H1 (cell line): Measurements from ENCODE around the gene PITPNB.

Experiments used
- CEBPB ChIP-seq: IDR thresholded peaks from 2 replicates; pipeline ENCODE4 v1.6.1; 2012; ENCODE audit warnings: low read depth, low read length
- CREB1 ChIP-seq: IDR thresholded peaks from 2 replicates; pipeline ENCODE4 v1.6.1; 2012; ENCODE audit warnings: inconsistent platforms
- EP300 ChIP-seq, 2 experiments: IDR thresholded peaks; 1 replicate in 1 of 2; 2 replicates in 1 of 2; pipeline ENCODE4 v1.6.1; 2011 to 2012; ENCODE audit warnings: low read depth in 2 of 2, low read length in 2 of 2, mild to moderate bottlenecking in 2 of 2, borderline replicate concordance in 1 of 2, inconsistent platforms in 1 of 2, moderate library complexity in 1 of 2
- EZH2 ChIP-seq: fragments of 200-600 bp; sonication (generic); IDR thresholded peaks from 2 replicates; pipeline ENCODE4 v1.7.1; 2012; ENCODE audit warnings: low read depth, mild to moderate bottlenecking, moderate library complexity, low read length, inconsistent platforms; ENCODE audit not compliant: severe bottlenecking
- GABPA ChIP-seq: IDR thresholded peaks from 2 replicates; pipeline ENCODE4 v1.6.1; 2011; ENCODE audit warnings: mild to moderate bottlenecking, low read length, moderate library complexity, borderline replicate concordance; ENCODE audit not compliant: insufficient read depth
- KDM1A ChIP-seq: fragments of 200-600, 300-600 bp; sonication (generic); IDR thresholded peaks from 2 replicates; pipeline ENCODE4 v1.7.1; 2016; ENCODE audit warnings: mild to moderate bottlenecking, low read length, borderline replicate concordance
- POLR2A ChIP-seq, 2 experiments: IDR thresholded peaks; 1 replicate in 1 of 2; 2 replicates in 1 of 2; pipeline ENCODE4 v1.6.1; 2011; ENCODE audit warnings: low read depth in 2 of 2, low read length in 2 of 2, mild to moderate bottlenecking in 2 of 2; ENCODE audit errors: control extremely low read depth in 1 of 2
- RFX5 ChIP-seq: IDR thresholded peaks from 2 replicates; pipeline ENCODE4 v1.6.1; 2011; ENCODE audit warnings: low read depth, low read length, improper control_type of control experiment, borderline replicate concordance
- SIX5 ChIP-seq: IDR thresholded peaks from 2 replicates; pipeline ENCODE4 v1.6.1; 2011; ENCODE audit warnings: mild to moderate bottlenecking, low read depth, low read length
- YY1 ChIP-seq: IDR thresholded peaks from 2 replicates; pipeline ENCODE4 v1.6.1; 2011; ENCODE audit warnings: low read depth, mild to moderate bottlenecking, low read length
- ZNF274 ChIP-seq: IDR thresholded peaks from 2 replicates; pipeline ENCODE4 v1.7.0; 2012; ENCODE audit warnings: low read length, borderline replicate concordance; ENCODE audit errors: extremely low read depth
- TF ChIP-seq, protein P1 (sequence below): IDR thresholded peaks from 2 replicates; pipeline ENCODE4 v1.6.1; 2012; ENCODE audit warnings: inconsistent platforms
- TF ChIP-seq, protein P2 (sequence below), 3 experiments: IDR thresholded peaks; 1 replicate in 2 of 3; 2 replicates in 1 of 3; pipeline versions ENCODE4 v1.5.1 to v1.6.1; 2011; ENCODE audit warnings: low read length in 3 of 3, mild to moderate bottlenecking in 3 of 3, inconsistent platforms in 2 of 3, low read depth in 1 of 3, moderate library complexity in 1 of 3; ENCODE audit not compliant: insufficient read depth in 1 of 3; ENCODE audit errors: control extremely low read depth in 1 of 3

DNA sequence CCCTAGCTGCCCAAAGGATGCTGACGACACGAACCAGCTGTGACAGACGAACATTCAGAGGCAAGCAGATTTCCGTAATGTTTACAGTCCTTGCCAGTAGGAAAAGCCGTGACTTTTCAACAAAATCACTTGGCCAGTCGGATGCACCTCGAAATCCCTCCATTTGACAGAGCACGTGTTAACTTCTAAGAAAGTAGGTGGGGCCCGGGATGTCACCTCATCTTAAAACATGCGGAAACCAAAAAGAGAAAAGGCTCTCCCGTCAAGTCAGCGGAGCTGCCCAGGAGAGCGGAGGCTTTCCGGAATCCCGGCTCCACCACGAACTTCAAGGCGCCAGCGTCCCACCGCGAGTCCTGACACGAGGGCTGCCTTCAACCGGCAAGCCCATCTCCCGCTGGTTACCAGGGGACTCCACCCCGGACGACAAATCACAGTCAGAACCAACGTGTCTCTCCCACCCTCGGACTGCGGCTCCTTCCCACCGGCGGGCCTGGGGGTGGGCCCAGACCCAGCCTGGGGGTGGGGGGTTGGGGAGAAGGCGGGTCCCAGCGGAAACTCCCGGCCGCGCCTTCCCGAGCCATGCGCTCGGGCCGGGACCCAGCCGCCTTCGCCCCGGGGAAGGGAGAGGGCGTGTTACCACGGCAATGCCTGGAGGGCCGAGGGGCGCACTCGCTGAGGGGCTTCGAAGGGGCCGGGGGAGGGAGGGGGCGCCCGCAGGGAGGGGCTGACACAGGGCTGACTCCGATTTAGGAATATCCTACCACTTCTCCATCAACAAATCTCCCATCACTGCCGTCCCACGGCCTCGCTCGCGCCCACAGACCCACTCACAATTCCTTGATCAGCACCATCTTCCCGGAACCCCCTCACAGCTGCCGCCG lies 475 bp downstream of the PITPNB start:
- no peak for TF ChIP-seq CREB1
- TF ChIP-seq EZH2 = no peak
- TF ChIP-seq ZNF274 = no peak
- TF ChIP-seq CEBPB = no peak
- no peak for TF ChIP-seq SIX5
- no peak for TF ChIP-seq EP300 (IDR thresholded peaks at IDR 0.05; ENCODE audit: borderline replicate concordance in 1 of 2, low read depth in 2 of 2, low read length in 2 of 2)
- TF ChIP-seq, protein P1, sequence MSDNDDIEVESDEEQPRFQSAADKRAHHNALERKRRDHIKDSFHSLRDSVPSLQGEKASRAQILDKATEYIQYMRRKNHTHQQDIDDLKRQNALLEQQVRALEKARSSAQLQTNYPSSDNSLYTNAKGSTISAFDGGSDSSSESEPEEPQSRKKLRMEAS = peak; percentile 75
- TF ChIP-seq, protein P2, sequence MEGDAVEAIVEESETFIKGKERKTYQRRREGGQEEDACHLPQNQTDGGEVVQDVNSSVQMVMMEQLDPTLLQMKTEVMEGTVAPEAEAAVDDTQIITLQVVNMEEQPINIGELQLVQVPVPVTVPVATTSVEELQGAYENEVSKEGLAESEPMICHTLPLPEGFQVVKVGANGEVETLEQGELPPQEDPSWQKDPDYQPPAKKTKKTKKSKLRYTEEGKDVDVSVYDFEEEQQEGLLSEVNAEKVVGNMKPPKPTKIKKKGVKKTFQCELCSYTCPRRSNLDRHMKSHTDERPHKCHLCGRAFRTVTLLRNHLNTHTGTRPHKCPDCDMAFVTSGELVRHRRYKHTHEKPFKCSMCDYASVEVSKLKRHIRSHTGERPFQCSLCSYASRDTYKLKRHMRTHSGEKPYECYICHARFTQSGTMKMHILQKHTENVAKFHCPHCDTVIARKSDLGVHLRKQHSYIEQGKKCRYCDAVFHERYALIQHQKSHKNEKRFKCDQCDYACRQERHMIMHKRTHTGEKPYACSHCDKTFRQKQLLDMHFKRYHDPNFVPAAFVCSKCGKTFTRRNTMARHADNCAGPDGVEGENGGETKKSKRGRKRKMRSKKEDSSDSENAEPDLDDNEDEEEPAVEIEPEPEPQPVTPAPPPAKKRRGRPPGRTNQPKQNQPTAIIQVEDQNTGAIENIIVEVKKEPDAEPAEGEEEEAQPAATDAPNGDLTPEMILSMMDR (IDR thresholded peaks at IDR 0.05; ENCODE audit: control extremely low read depth in 1 of 3, insufficient read depth in 1 of 3, low read depth in 1 of 3, low read length in 3 of 3) = no peak
- TF ChIP-seq RFX5 = no peak
- no peak for TF ChIP-seq KDM1A
- no peak for TF ChIP-seq GABPA
- TF ChIP-seq POLR2A (IDR thresholded peaks at IDR 0.05; ENCODE audit: control extremely low read depth in 1 of 2, low read depth in 2 of 2, low read length in 2 of 2) = no peak; a peak in 1 of 3 replicates
- no peak for TF ChIP-seq YY1
